Panc1 (cell line): ENCODE data around the gene EFCAB10.
"Not testable (repeated sequence)": the region's sequence is repeated elsewhere in the genome, so short reads cannot be mapped to it uniquely, and the experiment has no call there.

Source experiments
- CTCF ChIP-seq: fragments of 450-650 bp; IDR thresholded peaks from 2 replicates; pipeline ENCODE4 v1.5.1; 2017; ENCODE audit warnings: mild to moderate bottlenecking
- POLR2AphosphoS5 ChIP-seq: IDR thresholded peaks from 2 replicates; pipeline ENCODE4 v1.6.1; 2012; ENCODE audit warnings: mild to moderate bottlenecking, low read depth, low read length, moderate library complexity
- SIN3A ChIP-seq: IDR thresholded peaks from 2 replicates; pipeline ENCODE4 v1.6.1; 2012; ENCODE audit warnings: low read depth, mild to moderate bottlenecking, low read length, moderate library complexity, borderline replicate concordance; ENCODE audit not compliant: insufficient read depth
- TCF7L2 ChIP-seq: IDR thresholded peaks from 2 replicates; pipeline ENCODE4 v1.6.1; 2011; ENCODE audit warnings: mild to moderate bottlenecking, low read depth, low read length, inconsistent platforms
- TF ChIP-seq, protein P1 (sequence below), 2 experiments: IDR thresholded peaks; 2 replicates each; pipeline ENCODE4 v1.6.1; 2011 to 2012; ENCODE audit warnings: low read depth in 2 of 2, control low read depth in 1 of 2, low read length in 1 of 2, mild to moderate bottlenecking in 1 of 2, moderate library complexity in 1 of 2; ENCODE audit not compliant: insufficient read depth in 1 of 2

DNA sequence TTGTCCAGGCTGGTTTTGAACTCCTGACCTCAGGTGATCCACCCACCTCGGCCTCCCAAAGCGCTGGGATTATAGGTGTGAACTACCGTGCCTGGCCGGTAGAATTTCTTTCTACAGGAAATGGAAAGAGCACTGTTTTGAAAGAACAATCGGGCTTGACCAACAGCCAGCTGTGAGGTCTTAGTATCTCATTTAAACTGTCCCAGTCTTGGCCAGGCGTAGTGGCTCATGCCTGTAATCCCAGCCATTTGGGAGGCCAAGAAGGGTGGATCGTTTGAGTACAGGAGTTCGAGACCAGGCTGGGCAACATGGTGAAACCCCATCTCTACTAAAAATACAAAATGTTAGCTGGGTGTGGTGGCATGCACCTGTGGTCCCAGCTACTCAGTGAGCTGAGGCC is 17.8 kb upstream of the EFCAB10 start:
- TF ChIP-seq CTCF, POLR2AphosphoS5, TCF7L2, SIN3A: not testable (repeated sequence)
- TF ChIP-seq, protein P1, sequence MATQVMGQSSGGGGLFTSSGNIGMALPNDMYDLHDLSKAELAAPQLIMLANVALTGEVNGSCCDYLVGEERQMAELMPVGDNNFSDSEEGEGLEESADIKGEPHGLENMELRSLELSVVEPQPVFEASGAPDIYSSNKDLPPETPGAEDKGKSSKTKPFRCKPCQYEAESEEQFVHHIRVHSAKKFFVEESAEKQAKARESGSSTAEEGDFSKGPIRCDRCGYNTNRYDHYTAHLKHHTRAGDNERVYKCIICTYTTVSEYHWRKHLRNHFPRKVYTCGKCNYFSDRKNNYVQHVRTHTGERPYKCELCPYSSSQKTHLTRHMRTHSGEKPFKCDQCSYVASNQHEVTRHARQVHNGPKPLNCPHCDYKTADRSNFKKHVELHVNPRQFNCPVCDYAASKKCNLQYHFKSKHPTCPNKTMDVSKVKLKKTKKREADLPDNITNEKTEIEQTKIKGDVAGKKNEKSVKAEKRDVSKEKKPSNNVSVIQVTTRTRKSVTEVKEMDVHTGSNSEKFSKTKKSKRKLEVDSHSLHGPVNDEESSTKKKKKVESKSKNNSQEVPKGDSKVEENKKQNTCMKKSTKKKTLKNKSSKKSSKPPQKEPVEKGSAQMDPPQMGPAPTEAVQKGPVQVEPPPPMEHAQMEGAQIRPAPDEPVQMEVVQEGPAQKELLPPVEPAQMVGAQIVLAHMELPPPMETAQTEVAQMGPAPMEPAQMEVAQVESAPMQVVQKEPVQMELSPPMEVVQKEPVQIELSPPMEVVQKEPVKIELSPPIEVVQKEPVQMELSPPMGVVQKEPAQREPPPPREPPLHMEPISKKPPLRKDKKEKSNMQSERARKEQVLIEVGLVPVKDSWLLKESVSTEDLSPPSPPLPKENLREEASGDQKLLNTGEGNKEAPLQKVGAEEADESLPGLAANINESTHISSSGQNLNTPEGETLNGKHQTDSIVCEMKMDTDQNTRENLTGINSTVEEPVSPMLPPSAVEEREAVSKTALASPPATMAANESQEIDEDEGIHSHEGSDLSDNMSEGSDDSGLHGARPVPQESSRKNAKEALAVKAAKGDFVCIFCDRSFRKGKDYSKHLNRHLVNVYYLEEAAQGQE (IDR thresholded peaks at IDR 0.05; ENCODE audit: insufficient read depth in 1 of 2, low read depth in 2 of 2, low read length in 1 of 2) = not testable (repeated sequence)
